ENCODE data around the gene SDF4.

The SDF4 gene

GRCh38 chr1:1213345-1214265 is 18.2 kb downstream of the SDF4 start, which contains the start of gene TNFRSF4:
Gene TNFRSF4, minus strand, starts transcription at chr1:1214153. Its CDS starts 26 bp downstream, at chr1:1214127.
- peak; percentile 17 for DNase-seq (ENCODE audit: low spot score)

- DNase-seq (ENCODE audit: low spot score), result peak; percentile 37
Observed at GRCh38 chr1:1212780-1213344, 18.9 kb downstream of the SDF4 start.

GRCh38 chr1:1211541-1212441 is 20.0 kb downstream of the SDF4 start:
- DNase-seq (ENCODE audit: low spot score), result no peak

DNA sequence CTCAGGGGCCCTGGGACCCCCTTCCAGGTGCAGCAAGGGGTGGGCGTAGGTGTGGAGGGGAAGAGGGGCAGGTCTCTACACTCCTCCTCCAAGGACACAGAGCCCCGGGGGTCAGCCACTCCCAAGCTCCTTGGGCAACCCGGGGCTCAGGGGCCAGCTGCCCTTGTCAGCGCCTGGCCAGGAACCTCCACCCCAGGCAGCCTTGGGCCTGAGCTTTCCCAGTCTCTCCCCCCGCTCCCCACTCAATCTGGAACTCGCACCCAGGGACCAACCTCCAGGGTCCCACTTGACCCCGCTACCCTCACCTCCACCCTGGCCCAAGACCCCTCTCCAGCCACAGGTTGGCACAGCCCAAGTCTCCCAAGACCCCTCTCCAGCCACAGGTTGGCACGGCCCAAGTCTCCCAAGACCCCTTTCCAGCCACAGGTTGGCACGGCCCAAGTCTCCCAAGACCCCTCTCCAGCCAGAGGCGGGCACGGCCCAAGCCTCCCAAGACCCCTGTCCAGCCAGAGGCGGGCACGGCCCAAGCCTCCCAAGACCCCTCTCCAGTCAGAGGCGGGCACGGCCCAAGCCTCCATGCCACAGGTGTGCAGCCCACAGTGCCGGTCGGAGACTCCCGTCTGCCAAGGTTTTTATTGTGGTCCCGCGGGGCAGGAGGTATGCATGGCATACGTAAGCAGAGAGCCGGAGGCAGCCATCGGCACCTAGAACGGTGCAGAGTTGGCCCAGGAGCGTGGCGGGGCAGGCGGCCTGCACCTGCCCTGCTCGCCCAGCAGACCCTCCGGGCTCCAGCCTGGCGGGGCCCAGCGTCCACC is 20.9 kb downstream of the SDF4 start:
- DNase-seq (ENCODE audit: low spot score), result no peak

DNA sequence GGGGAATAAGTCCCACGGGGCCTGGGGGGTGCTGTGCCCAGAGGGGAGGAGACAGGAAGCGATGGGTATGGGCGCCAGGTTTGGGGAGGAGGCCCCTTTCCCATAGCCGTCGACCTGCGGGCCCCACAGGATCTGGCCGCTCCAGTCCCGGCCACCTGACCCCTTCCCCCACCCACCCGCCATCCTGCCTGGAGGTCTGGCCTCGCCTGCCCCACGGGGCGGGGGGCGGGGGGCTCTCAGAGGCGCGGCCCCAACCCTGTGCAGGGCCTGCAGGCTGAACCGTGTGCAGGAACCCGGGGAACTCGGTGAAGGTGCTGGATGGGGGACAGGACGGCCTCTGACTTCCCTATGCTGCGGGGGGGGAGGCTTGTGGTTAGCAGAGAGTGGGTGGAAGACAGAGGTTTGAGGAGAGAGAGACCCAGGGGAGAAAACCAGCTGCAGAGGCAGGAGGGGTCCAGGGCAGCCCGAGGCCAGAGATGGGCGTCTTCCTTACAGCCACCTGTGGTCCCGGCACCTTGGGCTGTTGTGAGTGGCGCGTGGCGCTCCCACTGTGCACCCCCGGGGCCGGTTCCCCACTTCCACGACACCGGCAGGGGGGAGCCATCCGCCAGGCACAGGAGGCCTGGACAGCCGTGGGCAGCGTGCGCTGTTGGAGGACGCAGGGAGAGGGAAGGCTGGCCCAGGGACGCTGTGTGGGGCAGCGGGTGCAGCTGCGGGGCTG is 22.9 kb downstream of the SDF4 start:
- DNase-seq (ENCODE audit: low spot score), result peak; percentile 38

DNA sequence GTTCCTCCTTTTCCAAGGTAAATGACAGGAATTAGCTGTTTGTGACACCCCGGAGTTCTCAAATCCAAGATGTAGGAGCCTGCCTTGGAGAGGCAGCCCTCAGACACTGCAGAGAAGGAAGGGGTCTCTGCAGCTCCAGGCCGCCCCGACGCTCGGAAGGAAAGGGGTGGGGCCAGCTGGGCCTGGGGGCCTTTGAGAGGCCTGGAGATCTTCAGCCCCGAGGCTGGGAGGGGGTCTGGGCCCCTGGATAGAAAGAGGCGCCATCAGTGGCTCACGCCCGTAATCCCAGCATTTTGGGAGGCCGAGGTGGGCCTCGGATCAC is 24.3 kb downstream of the SDF4 start:
- no peak for DNase-seq (ENCODE audit: low spot score)

DNA sequence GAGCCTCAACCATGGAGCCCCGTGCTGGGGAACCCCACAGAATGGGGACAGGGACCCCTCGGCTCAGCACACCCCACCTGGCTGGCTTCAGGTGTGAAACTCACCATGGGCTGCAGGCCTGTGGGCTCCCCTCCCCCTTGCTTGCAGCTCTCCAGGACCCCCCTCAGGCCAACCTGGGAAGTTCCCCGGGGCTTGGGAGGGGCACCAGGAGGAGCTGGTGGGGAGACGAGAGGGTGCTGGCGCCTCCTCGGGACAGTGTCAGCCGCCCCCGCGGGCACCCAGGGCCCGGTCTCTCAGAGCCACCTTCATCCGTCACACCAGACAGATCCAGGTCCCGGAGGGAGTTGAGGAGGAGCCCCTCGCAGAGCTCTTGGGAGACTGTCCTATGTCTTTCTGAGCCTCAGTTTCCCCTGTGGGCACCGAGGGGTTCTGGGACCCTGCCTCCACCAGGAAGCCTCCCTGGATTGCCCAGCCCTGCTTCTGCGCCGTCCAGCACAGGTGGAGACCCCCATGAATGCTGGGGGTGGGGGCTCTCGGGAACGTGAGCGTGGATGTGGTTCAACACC is 24.8 kb downstream of the SDF4 start:
- DNase-seq (ENCODE audit: low spot score), result no peak

- peak; percentile 22 for DNase-seq (ENCODE audit: low spot score)
Observed at GRCh38 chr1:1206376-1206965, 25.3 kb downstream of the SDF4 start, which contains the start of gene TNFRSF18. Gene TNFRSF18, minus strand, starts transcription at chr1:1206592. Its CDS starts 21 bp downstream, at chr1:1206571.

DNA sequence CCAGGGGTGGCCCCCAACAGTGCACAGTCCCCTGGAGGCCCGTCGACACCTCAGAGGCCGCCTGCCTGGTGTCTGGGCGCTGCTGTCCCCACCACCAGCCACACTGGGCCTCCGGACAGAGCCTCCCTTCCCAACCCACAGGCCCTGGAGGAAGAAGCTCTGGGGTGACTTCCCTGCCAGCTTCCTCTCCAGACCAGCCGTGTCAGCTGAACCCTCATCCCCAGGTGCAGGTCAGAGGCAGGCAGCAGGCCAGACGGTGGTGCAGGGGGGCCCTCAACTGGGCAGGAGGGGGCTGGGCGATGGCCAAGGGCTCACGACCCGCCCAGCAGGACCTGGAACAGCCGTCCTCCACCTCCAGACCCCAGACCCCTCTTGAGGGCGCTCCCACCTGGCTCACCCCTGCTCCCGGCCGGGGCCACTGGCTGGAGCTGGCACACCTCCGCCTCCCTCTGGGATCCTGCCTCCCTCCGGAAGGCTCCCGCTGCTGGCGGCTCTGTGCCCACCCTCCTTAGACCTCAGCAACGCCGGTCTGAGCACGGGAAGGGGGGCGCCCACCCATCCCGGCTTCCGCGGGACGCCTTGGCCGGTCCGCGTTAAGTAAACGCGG is 25.9 kb downstream of the SDF4 start:
- no peak for DNase-seq (ENCODE audit: low spot score)

- no peak for DNase-seq (ENCODE audit: low spot score)
Observed at GRCh38 chr1:1204998-1205768, 26.6 kb downstream of the SDF4 start.

GRCh38 chr1:1204425-1204920 is 27.3 kb downstream of the SDF4 start:
- no peak for DNase-seq (ENCODE audit: low spot score)

DNA sequence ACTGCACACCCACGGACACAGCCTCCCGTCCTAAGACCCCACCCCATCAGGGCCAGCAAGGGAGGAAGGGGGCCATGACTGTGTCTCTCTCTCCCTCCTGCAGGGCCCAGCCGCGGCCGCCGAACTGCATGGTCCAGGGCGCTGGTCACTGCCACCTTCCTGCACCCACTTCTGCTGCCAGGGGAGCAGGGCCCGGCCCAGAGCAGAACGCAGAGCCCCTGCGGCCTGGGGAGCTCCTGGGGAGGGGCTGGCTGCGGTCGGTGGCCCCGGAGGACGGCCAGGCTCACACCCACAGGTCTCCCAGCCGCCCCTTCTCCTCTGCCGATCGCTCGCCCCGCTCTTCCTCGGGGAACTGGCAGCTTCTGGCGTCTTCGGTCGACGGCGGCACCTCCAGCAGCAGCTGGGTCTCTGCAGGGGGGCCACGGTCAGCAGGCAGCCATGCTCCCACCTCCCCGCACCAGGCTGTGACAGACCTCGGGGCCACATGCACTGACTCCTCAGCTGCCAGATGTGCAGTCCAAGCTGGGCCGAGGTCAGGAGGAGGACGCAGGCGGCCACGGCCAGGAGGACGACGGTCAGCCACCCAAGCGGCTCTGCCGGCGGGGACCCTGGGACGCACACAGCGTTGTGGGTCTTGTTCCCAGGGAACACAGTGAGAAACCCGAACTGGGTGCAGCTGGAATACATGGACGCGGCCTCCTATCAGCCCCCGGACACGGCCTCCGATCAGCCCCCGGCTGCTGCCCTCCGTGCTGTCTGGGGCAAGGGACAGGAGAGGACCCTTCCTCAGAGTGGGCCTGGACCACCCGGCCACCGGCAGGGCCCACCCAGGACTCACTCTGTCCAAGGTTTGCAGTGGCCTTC is 28.0 kb downstream of the SDF4 start:
- no peak for DNase-seq (ENCODE audit: low spot score)

DNA sequence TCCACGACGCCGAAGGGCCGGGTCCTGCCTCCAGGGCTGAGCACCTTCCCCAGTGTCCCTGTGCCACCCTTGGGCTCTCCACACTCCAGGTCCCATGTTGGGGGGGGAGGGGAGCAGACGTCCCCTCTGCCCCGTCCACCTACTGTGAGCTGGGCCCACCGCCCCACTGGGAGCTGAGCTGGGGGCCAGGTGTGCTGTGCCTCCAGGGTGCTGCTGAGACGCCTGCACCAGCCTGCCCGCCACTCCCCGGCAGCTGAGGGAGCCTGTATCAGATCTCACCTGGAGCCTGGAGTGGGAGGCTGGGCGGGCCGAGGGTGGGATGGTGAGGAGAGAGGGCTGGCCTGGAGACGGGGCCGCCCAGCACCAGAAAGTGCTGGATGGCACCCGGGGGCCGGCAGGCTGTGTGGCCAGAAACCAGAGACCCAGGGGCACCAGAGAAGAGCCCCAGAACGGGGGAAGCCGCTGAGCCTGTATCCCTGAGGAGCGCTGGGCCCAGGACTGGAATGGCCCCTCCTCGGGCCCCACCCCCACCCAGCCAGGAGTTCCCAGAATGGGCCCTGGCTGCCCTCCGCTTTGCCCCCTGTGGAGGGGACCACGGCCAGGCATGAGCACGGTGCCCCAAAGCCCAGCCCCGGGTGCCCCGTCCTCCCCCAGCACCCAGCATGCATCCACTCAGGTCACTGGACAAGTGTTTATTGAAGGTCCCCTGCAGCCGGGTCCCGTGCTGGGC is 28.8 kb downstream of the SDF4 start:
- no peak for DNase-seq (ENCODE audit: low spot score)

- peak; percentile 84 for DNase-seq (ENCODE audit: low spot score)
Observed at GRCh38 chr1:1200876-1201810, 30.7 kb downstream of the SDF4 start.

DNA sequence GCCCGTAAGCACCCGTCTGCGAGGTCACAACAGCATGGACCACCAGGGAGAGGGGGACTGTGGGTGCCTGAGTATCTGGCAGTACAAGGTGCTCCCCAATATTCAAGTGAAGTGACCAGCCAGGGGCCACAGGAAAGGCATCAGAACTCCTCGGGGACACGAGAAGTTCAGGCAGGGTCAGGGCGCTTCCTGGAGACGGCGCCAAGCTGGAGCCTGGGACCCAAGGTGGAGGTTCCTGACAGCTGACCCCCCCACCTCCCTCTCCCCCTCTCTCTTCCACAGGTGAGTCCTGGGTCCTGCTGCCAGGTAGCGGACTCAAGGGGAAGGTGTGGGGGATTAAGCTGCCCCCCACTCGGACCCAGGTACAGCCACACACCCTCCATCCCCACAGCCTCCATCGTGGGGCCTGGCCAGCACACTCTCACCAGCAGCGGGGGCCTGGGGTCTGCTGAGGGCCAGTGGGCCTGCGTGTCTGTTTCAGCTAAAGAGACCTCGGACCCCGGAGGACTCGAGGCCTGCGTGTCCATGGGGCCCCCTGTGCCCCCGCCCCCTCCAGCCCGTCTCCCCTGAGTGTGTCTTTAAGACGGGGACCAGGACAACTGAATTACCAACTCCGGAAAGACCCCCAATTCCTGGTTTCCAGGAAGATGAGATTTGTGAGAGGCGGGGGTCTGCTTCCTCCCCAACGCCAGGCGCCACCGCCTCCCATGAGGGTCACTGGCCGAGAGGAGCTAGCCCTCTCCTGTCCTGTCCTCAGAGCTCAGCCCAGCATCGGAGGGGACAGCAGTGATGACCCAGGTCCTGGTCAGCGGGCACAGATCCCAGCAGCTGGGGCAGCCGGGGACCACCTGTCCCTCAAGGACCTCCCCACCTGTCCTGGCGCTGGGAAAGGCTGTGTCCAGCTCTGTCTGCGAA is 31.6 kb downstream of the SDF4 start:
- DNase-seq (ENCODE audit: low spot score), result no peak
